ENCODE measurements around the gene NEURL1B. TPM values are rescaled to one million over a fixed set of nuclear protein-coding genes. Genes with fewer than 3 reads are reported as not detected.

The NEURL1B gene
- total and polyA plus RNA-seq, 2 donors (not counting 1 experiment from before 2014, with no cell fraction given): 0.06 to 0.17 TPM

DNA sequence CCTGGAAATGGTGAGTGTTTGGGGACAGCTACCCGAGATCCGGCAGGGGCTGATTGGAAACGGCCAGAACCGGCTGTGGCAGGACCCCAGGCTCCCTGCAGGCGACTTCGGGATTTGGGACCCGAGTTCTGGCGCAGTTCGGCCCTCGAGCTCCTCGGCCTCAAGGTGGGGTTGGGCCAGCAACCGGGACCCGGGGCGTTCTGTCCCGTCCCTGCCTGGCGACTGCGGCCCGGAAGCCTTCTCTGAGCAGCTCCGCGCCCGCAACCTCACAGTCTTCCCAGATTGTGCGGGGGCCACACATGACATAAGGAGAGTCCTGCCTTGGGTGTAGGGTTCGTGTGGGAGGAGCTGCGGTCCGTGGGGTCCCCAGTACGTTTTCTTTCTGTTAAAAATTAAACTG is 23.2 kb upstream of the NEURL1B start:
- no peak for ATAC-seq (ENCODE audit: low read depth)
- ChIA-PET POLR2A (no interaction called here), CTCF (no interaction called here)
- H3K4me3 Mint-ChIP-seq: no peak overlapping the region
- H3K9ac ChIP-seq (ENCODE audit: low read length): no peak overlapping the region
- H3K27me3 Mint-ChIP-seq: no peaks in the 10 kb centered on the region
- peaks cover 0 to 14% (median 0%) of the 10 kb centered on the region in 3 donors for H3K9me3 ChIP-seq (ENCODE audit: control extremely low read depth in 1 of 3, control insufficient read depth in 2 of 3, insufficient read depth in 1 of 3, low read length in 2 of 3)
- no peaks in the 10 kb centered on the region for H4K20me1 ChIP-seq (ENCODE audit: control insufficient read depth, insufficient read depth, low read length, poor library complexity, severe bottlenecking)
- 93% methylated on average over 26 of the region's 26 CpGs for WGBS (ENCODE audit: insufficient coverage)
- H3K36me3 ChIP-seq (replicated peaks in 1 of 2; ENCODE audit: control extremely low read depth in 1 of 2, control insufficient read depth in 1 of 2, extremely low read depth in 1 of 2, insufficient read depth in 2 of 2, low read length in 1 of 2): no peaks in the 10 kb centered on the region
- no peak overlapping the region for H3K27ac ChIP-seq (ENCODE audit: low read length in 2 of 2)
- peaks cover 9% of the 10 kb centered on the region for H3K9me3 Mint-ChIP-seq (ENCODE audit: insufficient read depth)
- H3K79me2 ChIP-seq (ENCODE audit: control insufficient read depth, insufficient read depth, low read length): no peaks in the 10 kb centered on the region
- no peak overlapping the region for H3K4me2 ChIP-seq (replicated peaks; ENCODE audit: low read depth, low read length, poor library complexity, severe bottlenecking)
- no peak overlapping the region for H3K4me3 ChIP-seq (ENCODE audit: control extremely low read depth in 1 of 5, extremely low read depth in 1 of 5, insufficient read depth in 1 of 5, low read depth in 2 of 5, low read length in 4 of 5)
- DNase-seq: no peak
- TF ChIP-seq, protein P1, sequence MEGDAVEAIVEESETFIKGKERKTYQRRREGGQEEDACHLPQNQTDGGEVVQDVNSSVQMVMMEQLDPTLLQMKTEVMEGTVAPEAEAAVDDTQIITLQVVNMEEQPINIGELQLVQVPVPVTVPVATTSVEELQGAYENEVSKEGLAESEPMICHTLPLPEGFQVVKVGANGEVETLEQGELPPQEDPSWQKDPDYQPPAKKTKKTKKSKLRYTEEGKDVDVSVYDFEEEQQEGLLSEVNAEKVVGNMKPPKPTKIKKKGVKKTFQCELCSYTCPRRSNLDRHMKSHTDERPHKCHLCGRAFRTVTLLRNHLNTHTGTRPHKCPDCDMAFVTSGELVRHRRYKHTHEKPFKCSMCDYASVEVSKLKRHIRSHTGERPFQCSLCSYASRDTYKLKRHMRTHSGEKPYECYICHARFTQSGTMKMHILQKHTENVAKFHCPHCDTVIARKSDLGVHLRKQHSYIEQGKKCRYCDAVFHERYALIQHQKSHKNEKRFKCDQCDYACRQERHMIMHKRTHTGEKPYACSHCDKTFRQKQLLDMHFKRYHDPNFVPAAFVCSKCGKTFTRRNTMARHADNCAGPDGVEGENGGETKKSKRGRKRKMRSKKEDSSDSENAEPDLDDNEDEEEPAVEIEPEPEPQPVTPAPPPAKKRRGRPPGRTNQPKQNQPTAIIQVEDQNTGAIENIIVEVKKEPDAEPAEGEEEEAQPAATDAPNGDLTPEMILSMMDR (IDR thresholded peaks at IDR 0.05): no peak
- TF ChIP-seq EZH2 (IDR thresholded peaks at IDR 0.05; ENCODE audit: borderline replicate concordance, insufficient read depth, low read depth, low read length, poor library complexity, severe bottlenecking): no peak
- no peak overlapping the region for H3K27ac Mint-ChIP-seq
- no peaks in the 10 kb centered on the region for H3K27me3 ChIP-seq (replicated peaks in 1 of 4; ENCODE audit: control extremely low read depth in 1 of 4, control insufficient read depth in 3 of 4, insufficient read depth in 4 of 4, low read length in 3 of 4)
- intact Hi-C loops (cut with micrococcal nuclease): no loop called here
- H2AFZ ChIP-seq (ENCODE audit: insufficient read depth, low read depth, low read length, poor library complexity, severe bottlenecking): no peak overlapping the region
- H3K4me1 Mint-ChIP-seq: peaks cover 6% of the 10 kb centered on the region
- H3K4me1 ChIP-seq (ENCODE audit: control insufficient read depth in 2 of 2, insufficient read depth in 2 of 2, low read length in 2 of 2): no peaks in the 10 kb centered on the region

DNA sequence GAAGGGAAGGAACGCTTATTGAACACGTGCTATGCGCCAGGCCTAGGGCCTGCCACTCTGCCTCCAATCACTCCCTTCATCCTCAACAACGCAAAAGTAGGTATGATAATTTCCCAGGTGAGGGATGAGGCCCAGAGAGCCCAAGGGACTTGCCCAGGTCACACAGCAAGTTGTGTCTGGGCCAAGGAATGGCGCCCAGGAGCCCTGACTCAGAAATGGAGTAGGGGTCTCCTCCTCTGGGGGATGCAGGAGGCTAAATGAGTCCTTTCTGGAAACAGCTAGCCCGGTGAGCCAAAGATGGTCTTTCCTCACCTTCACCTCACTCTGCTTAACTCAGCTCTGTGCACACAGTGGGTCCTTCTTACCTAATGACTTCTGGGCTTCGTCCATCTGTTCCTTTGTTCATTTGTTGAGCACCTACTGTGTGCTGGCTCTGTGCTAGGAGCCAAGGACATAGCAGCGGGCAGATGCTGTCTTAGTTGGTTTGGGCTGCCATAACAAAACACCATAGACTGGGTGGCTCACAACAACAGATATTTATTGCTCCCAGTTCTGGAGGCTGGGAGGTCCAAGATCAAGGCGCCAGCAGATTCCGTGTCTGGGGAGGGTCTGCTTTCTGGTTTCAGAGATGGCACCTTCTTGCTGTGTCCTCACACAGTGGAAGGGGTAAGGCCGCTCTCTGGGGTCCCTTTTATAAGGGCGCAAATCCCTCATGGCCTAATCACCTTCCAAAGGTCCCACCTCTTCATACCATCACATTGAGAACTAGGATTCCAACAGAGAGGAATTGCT is 22.3 kb upstream of the NEURL1B start:
- ATAC-seq (ENCODE audit: low read depth) (no peak), DNase-seq (no peak)
- WGBS (ENCODE audit: insufficient coverage): 85% methylated on average over 4 of the region's 12 CpGs
- Mint-ChIP-seq H3K4me1 (peaks cover 6% of the 10 kb centered on the region), H3K4me3 (no peak overlapping the region), H3K9me3 (ENCODE audit: insufficient read depth) (peaks cover 3% of the 10 kb centered on the region), H3K27me3 (peaks cover 5% of the 10 kb centered on the region), H3K27ac (no peak overlapping the region)
- no peak overlapping the region for H3K9ac ChIP-seq (ENCODE audit: low read length)
- intact Hi-C loops (cut with micrococcal nuclease): no loop called here
- no peaks in the 10 kb centered on the region for H3K36me3 ChIP-seq (replicated peaks in 1 of 2; ENCODE audit: control extremely low read depth in 1 of 2, control insufficient read depth in 1 of 2, extremely low read depth in 1 of 2, insufficient read depth in 2 of 2, low read length in 1 of 2)
- CTCF ChIA-PET: no interaction called here
- H3K4me2 ChIP-seq (replicated peaks; ENCODE audit: low read depth, low read length, poor library complexity, severe bottlenecking): no peak overlapping the region
- no peak overlapping the region for H2AFZ ChIP-seq (ENCODE audit: insufficient read depth, low read depth, low read length, poor library complexity, severe bottlenecking)
- H3K9me3 ChIP-seq (ENCODE audit: control extremely low read depth in 1 of 3, control insufficient read depth in 2 of 3, insufficient read depth in 1 of 3, low read length in 2 of 3): peaks cover 0 to 13% (median 0%) of the 10 kb centered on the region in 3 donors
- no peaks in the 10 kb centered on the region for H4K20me1 ChIP-seq (ENCODE audit: control insufficient read depth, insufficient read depth, low read length, poor library complexity, severe bottlenecking)
- H3K27me3 ChIP-seq (replicated peaks in 1 of 4; ENCODE audit: control extremely low read depth in 1 of 4, control insufficient read depth in 3 of 4, insufficient read depth in 4 of 4, low read length in 3 of 4): no peaks in the 10 kb centered on the region
- H3K4me1 ChIP-seq (ENCODE audit: control insufficient read depth in 2 of 2, insufficient read depth in 2 of 2, low read length in 2 of 2): no peaks in the 10 kb centered on the region
- no peak overlapping the region for H3K4me3 ChIP-seq (ENCODE audit: control extremely low read depth in 1 of 5, extremely low read depth in 1 of 5, insufficient read depth in 1 of 5, low read depth in 2 of 5, low read length in 4 of 5)
- no peaks in the 10 kb centered on the region for H3K79me2 ChIP-seq (ENCODE audit: control insufficient read depth, insufficient read depth, low read length)
- POLR2A ChIA-PET: no interaction called here
- no peak overlapping the region for H3K27ac ChIP-seq (ENCODE audit: low read length in 2 of 2)
- TF ChIP-seq EZH2 (IDR thresholded peaks at IDR 0.05; ENCODE audit: borderline replicate concordance, insufficient read depth, low read depth, low read length, poor library complexity, severe bottlenecking): no peak
- TF ChIP-seq, protein P1 (IDR thresholded peaks at IDR 0.05): no peak

All from B cell (primary cell).